ENCODE measurements around the gene GCH1.

DNA sequence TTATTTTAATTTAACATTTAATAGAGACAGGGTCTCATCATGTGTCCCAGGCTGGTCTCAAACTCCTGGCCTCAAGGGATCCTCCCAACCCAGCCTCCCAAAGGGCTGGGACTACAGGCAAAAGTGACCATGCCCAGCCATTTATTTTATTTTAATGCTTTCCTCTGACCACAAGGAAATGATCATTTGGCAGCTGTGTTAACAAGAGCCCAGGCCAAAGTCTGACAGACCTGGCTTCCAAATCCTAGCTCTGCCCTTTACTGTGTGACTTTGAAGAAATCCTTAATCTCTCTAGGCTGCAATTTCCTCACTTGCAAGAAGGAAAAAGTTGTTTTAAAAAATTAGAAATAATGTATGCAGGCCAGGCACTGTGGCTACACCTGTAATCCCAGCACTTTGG lies 16.7 kb upstream of the GCH1 start:
- TF ChIP-seq, protein P1, sequence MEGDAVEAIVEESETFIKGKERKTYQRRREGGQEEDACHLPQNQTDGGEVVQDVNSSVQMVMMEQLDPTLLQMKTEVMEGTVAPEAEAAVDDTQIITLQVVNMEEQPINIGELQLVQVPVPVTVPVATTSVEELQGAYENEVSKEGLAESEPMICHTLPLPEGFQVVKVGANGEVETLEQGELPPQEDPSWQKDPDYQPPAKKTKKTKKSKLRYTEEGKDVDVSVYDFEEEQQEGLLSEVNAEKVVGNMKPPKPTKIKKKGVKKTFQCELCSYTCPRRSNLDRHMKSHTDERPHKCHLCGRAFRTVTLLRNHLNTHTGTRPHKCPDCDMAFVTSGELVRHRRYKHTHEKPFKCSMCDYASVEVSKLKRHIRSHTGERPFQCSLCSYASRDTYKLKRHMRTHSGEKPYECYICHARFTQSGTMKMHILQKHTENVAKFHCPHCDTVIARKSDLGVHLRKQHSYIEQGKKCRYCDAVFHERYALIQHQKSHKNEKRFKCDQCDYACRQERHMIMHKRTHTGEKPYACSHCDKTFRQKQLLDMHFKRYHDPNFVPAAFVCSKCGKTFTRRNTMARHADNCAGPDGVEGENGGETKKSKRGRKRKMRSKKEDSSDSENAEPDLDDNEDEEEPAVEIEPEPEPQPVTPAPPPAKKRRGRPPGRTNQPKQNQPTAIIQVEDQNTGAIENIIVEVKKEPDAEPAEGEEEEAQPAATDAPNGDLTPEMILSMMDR (IDR thresholded peaks at IDR 0.05; ENCODE audit: insufficient read depth, low read length), result no peak
- TF ChIP-seq POLR2AphosphoS5 (IDR thresholded peaks at IDR 0.05; ENCODE audit: low read depth) (no peak), SPI1 (IDR thresholded peaks at IDR 0.05; ENCODE audit: borderline replicate concordance, low read depth) (no peak)
- TF ChIP-seq, protein P2, sequence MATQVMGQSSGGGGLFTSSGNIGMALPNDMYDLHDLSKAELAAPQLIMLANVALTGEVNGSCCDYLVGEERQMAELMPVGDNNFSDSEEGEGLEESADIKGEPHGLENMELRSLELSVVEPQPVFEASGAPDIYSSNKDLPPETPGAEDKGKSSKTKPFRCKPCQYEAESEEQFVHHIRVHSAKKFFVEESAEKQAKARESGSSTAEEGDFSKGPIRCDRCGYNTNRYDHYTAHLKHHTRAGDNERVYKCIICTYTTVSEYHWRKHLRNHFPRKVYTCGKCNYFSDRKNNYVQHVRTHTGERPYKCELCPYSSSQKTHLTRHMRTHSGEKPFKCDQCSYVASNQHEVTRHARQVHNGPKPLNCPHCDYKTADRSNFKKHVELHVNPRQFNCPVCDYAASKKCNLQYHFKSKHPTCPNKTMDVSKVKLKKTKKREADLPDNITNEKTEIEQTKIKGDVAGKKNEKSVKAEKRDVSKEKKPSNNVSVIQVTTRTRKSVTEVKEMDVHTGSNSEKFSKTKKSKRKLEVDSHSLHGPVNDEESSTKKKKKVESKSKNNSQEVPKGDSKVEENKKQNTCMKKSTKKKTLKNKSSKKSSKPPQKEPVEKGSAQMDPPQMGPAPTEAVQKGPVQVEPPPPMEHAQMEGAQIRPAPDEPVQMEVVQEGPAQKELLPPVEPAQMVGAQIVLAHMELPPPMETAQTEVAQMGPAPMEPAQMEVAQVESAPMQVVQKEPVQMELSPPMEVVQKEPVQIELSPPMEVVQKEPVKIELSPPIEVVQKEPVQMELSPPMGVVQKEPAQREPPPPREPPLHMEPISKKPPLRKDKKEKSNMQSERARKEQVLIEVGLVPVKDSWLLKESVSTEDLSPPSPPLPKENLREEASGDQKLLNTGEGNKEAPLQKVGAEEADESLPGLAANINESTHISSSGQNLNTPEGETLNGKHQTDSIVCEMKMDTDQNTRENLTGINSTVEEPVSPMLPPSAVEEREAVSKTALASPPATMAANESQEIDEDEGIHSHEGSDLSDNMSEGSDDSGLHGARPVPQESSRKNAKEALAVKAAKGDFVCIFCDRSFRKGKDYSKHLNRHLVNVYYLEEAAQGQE (IDR thresholded peaks at IDR 0.05; ENCODE audit: insufficient replicate concordance, low read depth), result no peak

Measured in HL-60 (cell line).